ENCODE results near the gene YKT6. TPM values are rescaled to one million over a fixed set of nuclear protein-coding genes. Genes with fewer than 3 reads are reported as not detected.

YKT6 gene
- total RNA-seq, 4 donors from 2014 or later: 46.6 to 80.1 (median 68.0) TPM

- Histone ChIP-seq H3K27ac (no peak overlapping the region), H3K4me3 (no peak overlapping the region), H3K4me1 (no peaks in the 10 kb centered on the region), H3K36me3 (no peaks in the 10 kb centered on the region), H3K9me3 (no peaks in the 10 kb centered on the region), H3K27me3 (no peaks in the 10 kb centered on the region)
- in situ Hi-C loops (cut with MboI; ENCODE audit: low pct_ligation_motif_present in 1 of 4, low pct_unique_long_range_greater_than_20kb in 1 of 4, low sequenced_read_pairs in 3 of 4) (no loop called here), intact Hi-C loops (cut with DNase I; ENCODE audit: low total_unique reads) (no loop called here)
- 83 to 100% methylated on average over 2 to 15 of the region's 15 CpGs for WGBS, 2 donors (ENCODE audit: low coverage in 1 of 2)
- DNase-seq: no peak
- TF ChIP-seq POLR2A (IDR thresholded peaks at IDR 0.05): no peak
- TF ChIP-seq EP300 (IDR thresholded peaks at IDR 0.05; ENCODE audit: low read depth): no peak
- TF ChIP-seq POLR2AphosphoS5 (IDR thresholded peaks at IDR 0.05): no peak
- TF ChIP-seq CTCF (IDR thresholded peaks at IDR 0.05): no peak
Measured at GRCh38 chr7:44157116-44158080, 43.4 kb upstream of the YKT6 start.

GRCh38 chr7:44158096-44158872 lies 42.5 kb upstream of the YKT6 start:
- Histone ChIP-seq H3K27me3 (no peaks in the 10 kb centered on the region), H3K9me3 (no peaks in the 10 kb centered on the region), H3K36me3 (no peaks in the 10 kb centered on the region), H3K4me3 (no peak overlapping the region), H3K4me1 (no peaks in the 10 kb centered on the region), H3K27ac (no peak overlapping the region)
- in situ Hi-C loops (cut with MboI; ENCODE audit: low pct_ligation_motif_present in 1 of 4, low pct_unique_long_range_greater_than_20kb in 1 of 4, low sequenced_read_pairs in 3 of 4) (no loop called here), intact Hi-C loops (cut with DNase I; ENCODE audit: low total_unique reads) (no loop called here)
- DNase-seq: no peak
- WGBS, 2 donors (ENCODE audit: low coverage in 1 of 2): 67 to 80% methylated on average over 1 to 9 of the region's 10 CpGs
- TF ChIP-seq CTCF (IDR thresholded peaks at IDR 0.05) (no peak), POLR2A (IDR thresholded peaks at IDR 0.05) (no peak), POLR2AphosphoS5 (IDR thresholded peaks at IDR 0.05) (no peak), EP300 (IDR thresholded peaks at IDR 0.05; ENCODE audit: low read depth) (no peak)

- H3K27me3 ChIP-seq: no peaks in the 10 kb centered on the region
- H3K36me3 ChIP-seq: no peaks in the 10 kb centered on the region
- intact Hi-C loops (cut with DNase I; ENCODE audit: low total_unique reads): no loop called here
- no peak overlapping the region for H3K27ac ChIP-seq
- no peak overlapping the region for H3K4me3 ChIP-seq
- no peak for TF ChIP-seq POLR2AphosphoS5 (IDR thresholded peaks at IDR 0.05)
- TF ChIP-seq POLR2A (IDR thresholded peaks at IDR 0.05): no peak
- TF ChIP-seq CTCF (IDR thresholded peaks at IDR 0.05): no peak
- DNase-seq: no peak
- H3K4me1 ChIP-seq: no peaks in the 10 kb centered on the region
- 94% methylated on average over 12 of the region's 12 CpGs; no CpG with 5 or more reads in 1 of the 2 donors for WGBS, 2 donors (ENCODE audit: low coverage in 1 of 2)
- H3K9me3 ChIP-seq: no peaks in the 10 kb centered on the region
- in situ Hi-C loops (cut with MboI; ENCODE audit: low pct_ligation_motif_present in 1 of 4, low pct_unique_long_range_greater_than_20kb in 1 of 4, low sequenced_read_pairs in 3 of 4): no loop called here
Measured at GRCh38 chr7:44158873-44159631, 41.7 kb upstream of the YKT6 start.

Measured in transverse colon (tissue), 4 donors.